Measurements from ENCODE around the gene COL25A1. TPM values are rescaled to one million over a fixed set of nuclear protein-coding genes. Genes with fewer than 3 reads are reported as not detected.

COL25A1 gene
- total and polyA plus RNA-seq, 4 donors = 0.61 to 4.4 (median 2.1) TPM

- H3K27me3 ChIP-seq (ENCODE audit: control insufficient read depth in 4 of 4, insufficient read depth in 4 of 4, low read length in 3 of 4) = peaks cover 0 to 11% (median 2%) of the 10 kb centered on the region in 4 donors
- TF ChIP-seq, protein P1, sequence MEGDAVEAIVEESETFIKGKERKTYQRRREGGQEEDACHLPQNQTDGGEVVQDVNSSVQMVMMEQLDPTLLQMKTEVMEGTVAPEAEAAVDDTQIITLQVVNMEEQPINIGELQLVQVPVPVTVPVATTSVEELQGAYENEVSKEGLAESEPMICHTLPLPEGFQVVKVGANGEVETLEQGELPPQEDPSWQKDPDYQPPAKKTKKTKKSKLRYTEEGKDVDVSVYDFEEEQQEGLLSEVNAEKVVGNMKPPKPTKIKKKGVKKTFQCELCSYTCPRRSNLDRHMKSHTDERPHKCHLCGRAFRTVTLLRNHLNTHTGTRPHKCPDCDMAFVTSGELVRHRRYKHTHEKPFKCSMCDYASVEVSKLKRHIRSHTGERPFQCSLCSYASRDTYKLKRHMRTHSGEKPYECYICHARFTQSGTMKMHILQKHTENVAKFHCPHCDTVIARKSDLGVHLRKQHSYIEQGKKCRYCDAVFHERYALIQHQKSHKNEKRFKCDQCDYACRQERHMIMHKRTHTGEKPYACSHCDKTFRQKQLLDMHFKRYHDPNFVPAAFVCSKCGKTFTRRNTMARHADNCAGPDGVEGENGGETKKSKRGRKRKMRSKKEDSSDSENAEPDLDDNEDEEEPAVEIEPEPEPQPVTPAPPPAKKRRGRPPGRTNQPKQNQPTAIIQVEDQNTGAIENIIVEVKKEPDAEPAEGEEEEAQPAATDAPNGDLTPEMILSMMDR (IDR thresholded peaks at IDR 0.05; ENCODE audit: low read depth, low read length, missing input control) = peak; percentile 54
- TF ChIP-seq RAD21 (IDR thresholded peaks at IDR 0.05) = peak; percentile 72 to 75
- no peak for TF ChIP-seq GABPA (IDR thresholded peaks at IDR 0.05 in 1 of 2, conservative IDR thresholded peaks at IDR 0.05 in 1 of 2)
- no peak for TF ChIP-seq ATF3 (IDR thresholded peaks at IDR 0.05)
- TF ChIP-seq YY1 (IDR thresholded peaks at IDR 0.05) = no peak
- no peak overlapping the region for H3K9ac ChIP-seq (ENCODE audit: low read depth in 1 of 2, low read length in 2 of 2)
Observed at GRCh38 chr4:109298279-109299010, 4.0 kb downstream of the COL25A1 start.

GRCh38 chr4:109296527-109296926 is 5.9 kb downstream of the COL25A1 start:
- Histone ChIP-seq H3K9me3 (ENCODE audit: control insufficient read depth in 4 of 4, low read length in 3 of 4) (no peaks in the 10 kb centered on the region), H3K27me3 (ENCODE audit: control insufficient read depth in 4 of 4, insufficient read depth in 4 of 4, low read length in 3 of 4) (peaks cover 0 to 4% (median 0%) of the 10 kb centered on the region in 4 donors), H3K27ac (ENCODE audit: low read depth in 1 of 2, low read length in 2 of 2) (no peak overlapping the region), H3K4me1 (ENCODE audit: control insufficient read depth in 4 of 4, insufficient read depth in 4 of 4, low read length in 3 of 4) (peaks cover 0 to under 1% (median 0%) of the 10 kb centered on the region in 4 donors), H3K36me3 (ENCODE audit: control insufficient read depth in 4 of 4, insufficient read depth in 3 of 4, low read depth in 1 of 4, low read length in 3 of 4) (no peaks in the 10 kb centered on the region), H3K4me3 (ENCODE audit: low read depth in 1 of 3, low read length in 3 of 3) (no peak overlapping the region), H3K9ac (ENCODE audit: low read depth in 1 of 2, low read length in 2 of 2) (no peak overlapping the region)
- 83% methylated on average over 2 of the region's 2 CpGs for WGBS
- TF ChIP-seq TAF1 (conservative IDR thresholded peaks at IDR 0.05) (no peak), FOXA2 (IDR thresholded peaks at IDR 0.05) (no peak), SP1 (IDR thresholded peaks at IDR 0.05) (no peak), NR2F2 (IDR thresholded peaks at IDR 0.05) (no peak), ATF3 (IDR thresholded peaks at IDR 0.05) (no peak), GABPA (IDR thresholded peaks at IDR 0.05 in 1 of 2, conservative IDR thresholded peaks at IDR 0.05 in 1 of 2) (no peak), HNF4A (conservative IDR thresholded peaks at IDR 0.05) (no peak), JUND (IDR thresholded peaks at IDR 0.05) (no peak), RXRA (IDR thresholded peaks at IDR 0.05) (no peak), REST (IDR thresholded peaks at IDR 0.05) (no peak)
- TF ChIP-seq, protein P2, sequence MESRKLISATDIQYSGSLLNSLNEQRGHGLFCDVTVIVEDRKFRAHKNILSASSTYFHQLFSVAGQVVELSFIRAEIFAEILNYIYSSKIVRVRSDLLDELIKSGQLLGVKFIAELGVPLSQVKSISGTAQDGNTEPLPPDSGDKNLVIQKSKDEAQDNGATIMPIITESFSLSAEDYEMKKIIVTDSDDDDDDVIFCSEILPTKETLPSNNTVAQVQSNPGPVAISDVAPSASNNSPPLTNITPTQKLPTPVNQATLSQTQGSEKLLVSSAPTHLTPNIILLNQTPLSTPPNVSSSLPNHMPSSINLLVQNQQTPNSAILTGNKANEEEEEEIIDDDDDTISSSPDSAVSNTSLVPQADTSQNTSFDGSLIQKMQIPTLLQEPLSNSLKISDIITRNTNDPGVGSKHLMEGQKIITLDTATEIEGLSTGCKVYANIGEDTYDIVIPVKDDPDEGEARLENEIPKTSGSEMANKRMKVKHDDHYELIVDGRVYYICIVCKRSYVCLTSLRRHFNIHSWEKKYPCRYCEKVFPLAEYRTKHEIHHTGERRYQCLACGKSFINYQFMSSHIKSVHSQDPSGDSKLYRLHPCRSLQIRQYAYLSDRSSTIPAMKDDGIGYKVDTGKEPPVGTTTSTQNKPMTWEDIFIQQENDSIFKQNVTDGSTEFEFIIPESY (IDR thresholded peaks at IDR 0.05) = no peak
- DNase-seq (ENCODE audit: low spot score) = no peak

More at GRCh38 chr4:109298279-109299010, 4.0 kb downstream of the COL25A1 start:
- Histone ChIP-seq H3K4me3 (ENCODE audit: low read depth in 1 of 3, low read length in 3 of 3) (no peak overlapping the region), H3K36me3 (ENCODE audit: control insufficient read depth in 4 of 4, insufficient read depth in 3 of 4, low read depth in 1 of 4, low read length in 3 of 4) (no peaks in the 10 kb centered on the region), H3K9me3 (ENCODE audit: control insufficient read depth in 4 of 4, low read length in 3 of 4) (no peaks in the 10 kb centered on the region), H3K27ac (ENCODE audit: low read depth in 1 of 2, low read length in 2 of 2) (no peak overlapping the region), H3K4me1 (ENCODE audit: control insufficient read depth in 4 of 4, insufficient read depth in 4 of 4, low read length in 3 of 4) (peaks cover 7 to 16% (median 13%) of the 10 kb centered on the region in 4 donors)
- no peak for DNase-seq (ENCODE audit: low spot score)
- WGBS = 50% methylated on average over 3 of the region's 3 CpGs
